Endodermal cell (in vitro differentiated cells): ENCODE results near the gene PPP2R5E. TPM values are rescaled to one million over a fixed set of nuclear protein-coding genes. Genes with fewer than 3 reads are reported as not detected.

ENCODE experiments used
- DNase-seq: peaks from one replicate; pipeline ENCODE4 v3.0.0-alpha.2; 2017
- H3K27ac ChIP-seq: 2 replicates; pipeline ENCODE4 v1.5.1; 2013; ENCODE audit warnings: mild to moderate bottlenecking, low read depth, low read length, moderate library complexity
- H3K27me3 ChIP-seq: 2 replicates; pipeline ENCODE4 v1.6.1; 2013; ENCODE audit warnings: mild to moderate bottlenecking, low read length, moderate library complexity; ENCODE audit not compliant: insufficient read depth, control insufficient read depth, poor library complexity, severe bottlenecking
- H3K36me3 ChIP-seq: 2 replicates; pipeline ENCODE4 v1.7.0; 2013; ENCODE audit warnings: mild to moderate bottlenecking, low read length, moderate library complexity; ENCODE audit not compliant: control insufficient read depth, insufficient read depth
- H3K4me1 ChIP-seq: one replicate; pipeline ENCODE4 v1.7.0; 2013; ENCODE audit warnings: low read length; ENCODE audit not compliant: control insufficient read depth, insufficient read depth
- H3K4me3 ChIP-seq: 2 replicates; pipeline ENCODE4 v1.5.1; 2013; ENCODE audit warnings: mild to moderate bottlenecking, low read length, moderate library complexity
- H3K9ac ChIP-seq: 2 replicates; pipeline ENCODE4 v1.6.1; 2013; ENCODE audit warnings: mild to moderate bottlenecking, low read length, moderate library complexity; ENCODE audit not compliant: poor library complexity, severe bottlenecking; ENCODE audit errors: extremely low read depth
- H3K9me3 ChIP-seq: 2 replicates; pipeline ENCODE4 v1.6.1; 2013; ENCODE audit warnings: mild to moderate bottlenecking, low read length, moderate library complexity; ENCODE audit not compliant: control insufficient read depth
- H3K27ac Mint-ChIP-seq: 2 replicates; pipeline ENCODE4 v1.8.0; 2020; ENCODE audit warnings: mixed read lengths
- H3K27me3 Mint-ChIP-seq: 2 replicates; pipeline ENCODE4 v1.8.0; 2021; ENCODE audit warnings: mild to moderate bottlenecking, mixed read lengths; ENCODE audit not compliant: insufficient read depth
- H3K36me3 Mint-ChIP-seq: 2 replicates; pipeline ENCODE4 v1.8.0; 2020; ENCODE audit warnings: low read depth, mixed read lengths
- H3K4me1 Mint-ChIP-seq: 2 replicates; pipeline ENCODE4 v1.8.0; 2020; ENCODE audit warnings: mixed read lengths
- H3K4me3 Mint-ChIP-seq: 2 replicates; pipeline ENCODE4 v1.8.0; 2020; ENCODE audit warnings: mild to moderate bottlenecking, moderate library complexity, mixed read lengths
- H3K9me3 Mint-ChIP-seq: 2 replicates; pipeline ENCODE4 v1.8.0; 2020; ENCODE audit warnings: mild to moderate bottlenecking, mixed read lengths
- WGBS, 2 experiments: methylation state at CpG; one replicate each; pipeline versions ENCODE4 v1.1.5 to v1.1.7; 2013; ENCODE audit warnings: missing lambda C conversion rate in 2 of 2, mixed read lengths in 1 of 2; ENCODE audit not compliant: insufficient coverage in 1 of 2, insufficient read length in 1 of 2; 5-methylcytosine and 5-hydroxymethylcytosine counted together
- total RNA-seq, 2 donors: library from RNA; stranded (reverse); fragmentation: NEBNext Ultra II Directional in 1 of 2; extraction: Animal tissue kit (Norgen Biotek cat#: 25700) in 1 of 2; gene quantifications; 2 replicates in 1 of 2; 3 replicates in 1 of 2; pipeline ENCODE4 v1.2.1, GENCODE V29; 2021
- TF ChIP-seq, protein P1 (sequence below): fragments of 200-600 bp; sonication (generic); conservative IDR thresholded peaks from 2 replicates; pipeline ENCODE4 v1.5.0; 2021; ENCODE audit warnings: antibody characterized with exemption, mild to moderate bottlenecking

Gene PPP2R5E
- total RNA-seq, 2 donors from 2014 or later: 61.1 to 63.8 TPM

DNA sequence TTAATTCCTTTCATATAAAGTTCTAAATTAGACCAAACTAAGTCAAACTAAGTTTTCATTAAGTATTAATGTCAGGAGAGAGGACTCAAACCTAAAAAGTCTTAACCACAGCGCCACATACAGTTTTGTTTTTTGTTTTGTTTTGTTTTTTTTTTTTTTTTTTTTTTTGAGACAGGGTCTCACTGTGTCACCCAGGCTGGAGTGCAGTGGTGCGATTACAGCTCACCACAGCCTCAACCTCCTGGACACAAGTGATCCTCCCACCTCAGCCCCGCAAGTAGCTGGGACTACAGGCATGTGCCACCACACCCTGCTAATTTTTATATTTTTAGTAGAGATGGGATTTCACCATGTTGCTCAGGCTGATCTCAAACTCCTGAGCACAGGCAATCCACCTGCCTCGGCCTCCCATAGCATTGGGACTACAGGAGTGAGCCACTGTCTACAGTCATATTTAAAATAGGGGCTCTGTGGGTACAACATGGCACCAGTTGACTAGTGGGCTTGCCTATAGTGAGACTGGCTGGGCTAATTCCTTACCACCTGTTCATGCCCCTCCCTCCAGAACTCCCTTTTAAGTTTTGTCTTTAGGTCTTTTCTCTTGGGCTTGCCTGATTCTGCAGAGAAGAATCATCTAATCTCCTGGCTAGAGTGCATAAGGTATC lies 110.2 kb downstream of the PPP2R5E start:
- Histone ChIP-seq H3K4me3 (no peak overlapping the region), H3K36me3 (no peaks in the 10 kb centered on the region), H3K9me3 (no peaks in the 10 kb centered on the region), H3K4me1 (no peaks in the 10 kb centered on the region), H3K9ac (no peak overlapping the region), H3K27me3 (no peaks in the 10 kb centered on the region), H3K27ac (no peak overlapping the region)
- no peaks in the 10 kb centered on the region for H3K36me3 Mint-ChIP-seq
- H3K27ac Mint-ChIP-seq: no peak overlapping the region
- no peaks in the 10 kb centered on the region for H3K9me3 Mint-ChIP-seq
- 92% methylated on average over 3 of the region's 4 CpGs; no CpG with 5 or more reads in 1 of the 2 experiments for WGBS, 2 experiments
- no peaks in the 10 kb centered on the region for H3K27me3 Mint-ChIP-seq
- TF ChIP-seq, protein P1, sequence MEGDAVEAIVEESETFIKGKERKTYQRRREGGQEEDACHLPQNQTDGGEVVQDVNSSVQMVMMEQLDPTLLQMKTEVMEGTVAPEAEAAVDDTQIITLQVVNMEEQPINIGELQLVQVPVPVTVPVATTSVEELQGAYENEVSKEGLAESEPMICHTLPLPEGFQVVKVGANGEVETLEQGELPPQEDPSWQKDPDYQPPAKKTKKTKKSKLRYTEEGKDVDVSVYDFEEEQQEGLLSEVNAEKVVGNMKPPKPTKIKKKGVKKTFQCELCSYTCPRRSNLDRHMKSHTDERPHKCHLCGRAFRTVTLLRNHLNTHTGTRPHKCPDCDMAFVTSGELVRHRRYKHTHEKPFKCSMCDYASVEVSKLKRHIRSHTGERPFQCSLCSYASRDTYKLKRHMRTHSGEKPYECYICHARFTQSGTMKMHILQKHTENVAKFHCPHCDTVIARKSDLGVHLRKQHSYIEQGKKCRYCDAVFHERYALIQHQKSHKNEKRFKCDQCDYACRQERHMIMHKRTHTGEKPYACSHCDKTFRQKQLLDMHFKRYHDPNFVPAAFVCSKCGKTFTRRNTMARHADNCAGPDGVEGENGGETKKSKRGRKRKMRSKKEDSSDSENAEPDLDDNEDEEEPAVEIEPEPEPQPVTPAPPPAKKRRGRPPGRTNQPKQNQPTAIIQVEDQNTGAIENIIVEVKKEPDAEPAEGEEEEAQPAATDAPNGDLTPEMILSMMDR: no peak
- H3K4me1 Mint-ChIP-seq: peaks cover 36% of the 10 kb centered on the region
- no peak for DNase-seq
- H3K4me3 Mint-ChIP-seq: no peak overlapping the region

DNA sequence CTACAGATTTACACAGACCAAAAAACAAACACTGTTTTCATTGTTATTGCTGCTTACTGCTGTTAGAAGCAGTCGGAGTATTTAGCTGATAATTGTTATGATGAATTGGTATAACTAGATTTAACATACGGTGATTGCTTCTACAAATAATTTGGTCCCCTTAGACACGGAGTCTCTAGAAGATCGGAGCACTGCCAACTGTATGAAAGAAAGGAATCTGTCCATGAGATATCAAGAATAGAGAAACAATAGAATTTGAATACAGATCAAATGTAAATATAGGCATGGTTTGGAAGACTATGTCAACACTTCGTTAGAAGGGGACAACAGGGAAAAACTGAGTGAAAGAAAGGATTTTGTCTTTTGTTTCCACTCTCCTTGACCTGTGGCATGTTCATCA lies 110.9 kb downstream of the PPP2R5E start:
- Mint-ChIP-seq H3K36me3 (no peaks in the 10 kb centered on the region), H3K4me1 (peaks cover 31% of the 10 kb centered on the region), H3K9me3 (no peaks in the 10 kb centered on the region), H3K27me3 (no peaks in the 10 kb centered on the region), H3K27ac (no peak overlapping the region), H3K4me3 (no peak overlapping the region)
- TF ChIP-seq, protein P1: no peak
- no peaks in the 10 kb centered on the region for H3K4me1 ChIP-seq
- no peak overlapping the region for H3K27ac ChIP-seq
- WGBS, 2 experiments: 83 to 90% methylated on average over 5 of the region's 5 CpGs
- H3K9ac ChIP-seq: no peak overlapping the region
- H3K27me3 ChIP-seq: no peaks in the 10 kb centered on the region
- no peak for DNase-seq
- no peaks in the 10 kb centered on the region for H3K9me3 ChIP-seq
- H3K36me3 ChIP-seq: no peaks in the 10 kb centered on the region
- H3K4me3 ChIP-seq: no peak overlapping the region

DNA sequence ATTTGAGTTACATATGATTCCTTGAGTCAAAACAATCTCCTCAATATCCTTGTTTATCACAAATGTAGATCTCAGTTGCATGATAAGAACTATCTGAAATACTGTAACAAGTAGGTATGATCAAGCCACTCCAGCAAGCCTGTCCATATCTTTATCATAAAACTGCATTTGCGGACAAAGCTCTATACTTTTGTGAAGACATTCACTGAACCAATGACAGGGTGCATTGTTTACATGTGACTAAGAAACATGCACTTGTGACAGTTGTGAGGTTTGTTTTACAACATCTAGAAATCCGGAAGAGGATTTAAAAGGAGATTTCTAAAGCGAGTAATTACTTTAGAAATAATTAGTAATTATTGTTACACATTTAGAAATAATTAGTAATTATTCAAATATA lies 111.7 kb downstream of the PPP2R5E start:
- H3K4me1 Mint-ChIP-seq: peaks cover 26% of the 10 kb centered on the region
- TF ChIP-seq, protein P1: no peak
- 98 to 100% methylated on average over 1 to 2 of the region's 3 CpGs for WGBS, 2 experiments
- no peaks in the 10 kb centered on the region for H3K27me3 Mint-ChIP-seq
- no peak overlapping the region for H3K27ac ChIP-seq
- H3K9me3 Mint-ChIP-seq: no peaks in the 10 kb centered on the region
- no peak overlapping the region for H3K4me3 Mint-ChIP-seq
- H3K36me3 Mint-ChIP-seq: no peaks in the 10 kb centered on the region
- H3K9me3 ChIP-seq: no peaks in the 10 kb centered on the region
- no peaks in the 10 kb centered on the region for H3K27me3 ChIP-seq
- no peak overlapping the region for H3K27ac Mint-ChIP-seq
- H3K36me3 ChIP-seq: no peaks in the 10 kb centered on the region
- no peak overlapping the region for H3K4me3 ChIP-seq
- H3K9ac ChIP-seq: no peak overlapping the region
- no peaks in the 10 kb centered on the region for H3K4me1 ChIP-seq
- DNase-seq: no peak
